Activated CD4-positive, CD25-positive, alpha-beta regulatory T cell treated with anti-CD3 and anti-CD28 coated beads, Interleukin-2, amount 50 U/mL, for 24 hours (primary cell): ENCODE results near the gene HSPA6.
"Not testable (repeated sequence)": the region's sequence is repeated elsewhere in the genome, so short reads cannot be mapped to it uniquely, and the experiment has no call there.

ENCODE experiments used
- ATAC-seq, 2 donors: fragments of 150-1000 bp; cut with Tn5 transposase; one replicate each; pipeline ENCODE4 v1.10.0; 2021; ENCODE audit warnings: mild to moderate bottlenecking in 1 of 2, moderate library complexity in 1 of 2

The HSPA6 gene

DNA sequence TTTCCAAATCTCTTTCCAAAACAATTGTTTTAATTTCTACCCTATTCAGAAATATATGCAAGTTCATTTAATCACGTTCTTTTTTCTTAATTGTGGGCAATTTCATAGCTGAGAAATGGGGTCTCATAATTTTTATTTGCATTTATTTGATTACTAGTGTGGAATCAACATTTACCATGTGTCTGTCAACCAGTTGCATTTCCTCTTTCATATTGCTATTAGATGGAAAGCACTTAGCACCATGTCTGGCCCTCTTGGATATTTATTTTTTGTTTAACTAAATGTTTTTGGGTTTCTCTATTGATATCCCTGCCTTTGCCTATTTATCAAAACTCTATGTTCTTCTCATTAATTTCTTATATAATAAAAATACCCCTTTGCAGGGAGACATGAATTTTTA is 39.2 kb downstream of the HSPA6 start:
- not testable (repeated sequence) for ATAC-seq

GRCh38 chr1:161566602-161566960 is 42.2 kb downstream of the HSPA6 start:
- not testable (repeated sequence) for ATAC-seq

DNA sequence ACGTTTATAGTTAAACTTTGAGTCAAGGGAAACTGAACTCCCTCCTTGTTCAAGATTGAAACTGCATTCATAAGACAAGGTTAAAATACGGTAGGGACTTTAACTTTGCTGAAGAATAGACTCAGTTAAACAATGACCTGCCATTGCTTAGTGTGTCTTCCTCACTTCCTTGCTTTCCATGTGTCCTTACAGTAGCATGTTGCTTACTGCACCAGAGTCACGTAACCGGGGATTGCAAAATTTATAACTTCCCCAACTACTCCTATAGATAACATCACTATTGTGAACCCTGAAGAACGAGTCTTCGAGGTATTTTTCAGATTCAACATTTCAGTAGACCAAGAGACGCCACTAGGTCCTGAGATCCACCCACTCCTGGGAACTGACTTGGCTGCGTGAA is 47.4 kb downstream of the HSPA6 start:
- ATAC-seq, result not testable (repeated sequence)
